ENCODE data around the gene PALLD.

GRCh38 chr4:168755598-168756477, 259.0 kb downstream of the PALLD start:
- TF ChIP-seq EZH2 (IDR thresholded peaks at IDR 0.05; ENCODE audit: borderline replicate concordance, low read length) (no peak), CTCF (IDR thresholded peaks at IDR 0.05; ENCODE audit: low read length) (no peak)
